ES-I3 (cell line): ENCODE data around the gene FAM98B.

Experiments
- H3K36me3 ChIP-seq: 2 replicates; pipeline ENCODE4 v1.6.1; 2013; ENCODE audit warnings: mild to moderate bottlenecking, low read length, control low read depth, moderate library complexity; ENCODE audit not compliant: insufficient read depth
- H3K4me1 ChIP-seq: 2 replicates; pipeline ENCODE4 v1.6.1; 2013; ENCODE audit warnings: mild to moderate bottlenecking, control low read depth, low read length; ENCODE audit not compliant: insufficient read depth
- H3K9ac ChIP-seq: 2 replicates; pipeline ENCODE4 v1.6.1; 2013; ENCODE audit warnings: low read depth, mild to moderate bottlenecking, low read length, moderate library complexity
- H3K9me3 ChIP-seq: 2 replicates; pipeline ENCODE4 v1.6.1; 2013; ENCODE audit warnings: mild to moderate bottlenecking, low read length, moderate library complexity; ENCODE audit not compliant: control insufficient read depth, insufficient read depth

The FAM98B gene

DNA sequence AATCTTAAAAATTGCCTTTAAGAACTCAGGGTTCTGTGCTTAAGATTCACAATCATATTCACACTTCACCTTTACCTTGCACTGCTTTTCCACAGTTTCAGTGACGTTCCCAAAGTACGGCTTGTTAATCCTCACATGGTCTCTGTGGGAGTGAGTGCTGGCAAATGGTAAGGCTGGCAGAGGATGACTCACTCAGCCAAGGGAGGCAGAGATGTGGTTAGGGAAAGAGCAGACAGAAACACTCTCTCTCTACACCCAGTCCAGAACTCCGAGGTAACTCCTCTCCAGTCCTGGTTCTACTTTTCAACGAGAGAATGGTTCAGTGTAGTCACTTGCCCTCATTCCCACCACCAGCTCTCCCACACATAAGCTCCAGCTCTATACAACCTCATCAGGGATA lies 77.6 kb downstream of the FAM98B start:
- H3K9ac ChIP-seq, result no peak overlapping the region
- no peaks in the 10 kb centered on the region for H3K4me1 ChIP-seq
- H3K36me3 ChIP-seq, result no peaks in the 10 kb centered on the region
- no peaks in the 10 kb centered on the region for H3K9me3 ChIP-seq

DNA sequence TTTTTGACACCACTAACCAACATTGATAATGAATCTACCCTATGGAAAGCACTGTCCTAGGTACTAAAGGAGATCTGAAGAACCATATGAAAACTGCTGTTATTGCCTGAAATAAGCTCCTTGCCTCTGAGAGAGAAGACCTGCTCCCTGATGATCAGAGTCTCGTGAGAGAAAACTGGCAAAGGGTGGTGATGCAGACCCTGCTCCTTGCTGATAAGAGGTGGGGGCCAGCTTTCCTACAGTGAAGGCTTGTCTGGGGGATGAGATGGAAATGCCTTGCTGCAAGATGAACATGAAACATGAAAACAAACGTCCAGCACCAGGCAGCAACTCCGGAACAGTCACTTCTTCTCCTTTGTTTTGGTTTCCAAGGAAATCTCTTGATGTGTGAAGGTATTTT lies 78.8 kb downstream of the FAM98B start:
- H3K36me3 ChIP-seq, result no peaks in the 10 kb centered on the region
- H3K4me1 ChIP-seq, result no peaks in the 10 kb centered on the region
- H3K9me3 ChIP-seq, result no peaks in the 10 kb centered on the region
- H3K9ac ChIP-seq, result no peak overlapping the region

DNA sequence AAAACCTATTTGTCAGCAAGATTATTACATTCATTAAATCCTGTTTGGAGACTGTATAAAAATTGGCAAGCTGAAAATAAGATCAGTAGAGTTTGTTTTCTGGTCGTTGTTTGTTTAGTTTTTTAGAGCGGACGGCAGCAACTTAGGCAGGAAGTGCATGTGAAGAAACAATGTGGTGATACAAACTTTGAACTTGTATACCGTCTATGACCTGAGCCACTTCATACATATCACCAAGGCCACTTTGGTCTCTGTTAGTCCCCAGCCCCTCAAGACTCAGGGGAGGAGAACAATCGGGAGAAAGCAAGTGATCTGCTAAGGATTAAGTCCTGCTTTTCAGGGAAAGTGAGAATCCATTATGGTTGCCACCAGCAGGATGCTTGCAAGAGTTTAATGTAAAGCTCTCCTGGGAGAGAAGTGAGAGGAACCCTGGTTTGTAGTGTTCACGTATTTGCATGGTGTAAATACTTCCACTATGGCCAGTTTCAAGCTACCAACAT lies 79.5 kb downstream of the FAM98B start:
- no peaks in the 10 kb centered on the region for H3K9me3 ChIP-seq
- no peaks in the 10 kb centered on the region for H3K4me1 ChIP-seq
- H3K9ac ChIP-seq, result no peak overlapping the region
- H3K36me3 ChIP-seq, result no peaks in the 10 kb centered on the region

DNA sequence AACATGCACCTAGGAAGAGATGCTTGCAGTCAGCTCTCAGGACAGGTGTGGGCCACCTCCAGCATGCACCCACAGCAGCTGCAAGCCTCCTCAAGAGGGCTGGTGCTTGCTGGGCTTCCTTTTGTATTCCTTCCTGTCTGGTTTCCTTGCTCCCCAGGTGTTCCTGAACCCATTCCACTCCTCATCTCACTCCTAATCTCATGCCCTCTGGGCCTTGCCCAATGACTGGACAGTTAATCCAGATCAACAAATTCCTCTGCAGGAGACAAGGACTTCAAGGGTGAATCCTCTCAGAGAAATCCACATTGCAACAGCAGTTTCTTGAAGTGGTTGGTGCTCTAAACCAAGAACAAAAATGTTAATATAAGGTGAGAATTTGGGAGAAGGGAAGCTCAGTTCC lies 80.0 kb downstream of the FAM98B start:
- Histone ChIP-seq H3K9ac (no peak overlapping the region), H3K4me1 (no peaks in the 10 kb centered on the region), H3K9me3 (no peaks in the 10 kb centered on the region), H3K36me3 (no peaks in the 10 kb centered on the region)

DNA sequence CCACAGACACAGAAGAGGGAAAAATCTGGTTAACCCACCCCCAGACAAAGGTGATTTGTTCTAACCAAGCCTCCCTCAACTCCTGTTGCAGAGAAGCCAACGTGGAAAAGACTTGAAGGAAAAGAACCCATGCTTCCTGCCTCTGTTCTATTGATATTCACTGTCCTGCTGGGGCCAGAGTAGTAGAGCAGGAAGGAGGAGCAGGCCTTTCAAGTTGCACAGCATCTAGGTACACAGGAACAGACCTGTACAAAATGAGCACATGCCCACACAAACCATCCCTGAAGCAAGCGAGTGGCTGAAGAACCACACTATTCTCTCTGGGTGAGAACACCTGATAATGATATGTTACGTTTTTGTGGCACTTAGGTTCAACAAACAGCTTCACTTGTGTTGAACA lies 80.8 kb downstream of the FAM98B start:
- H3K9ac ChIP-seq, result no peak overlapping the region

DNA sequence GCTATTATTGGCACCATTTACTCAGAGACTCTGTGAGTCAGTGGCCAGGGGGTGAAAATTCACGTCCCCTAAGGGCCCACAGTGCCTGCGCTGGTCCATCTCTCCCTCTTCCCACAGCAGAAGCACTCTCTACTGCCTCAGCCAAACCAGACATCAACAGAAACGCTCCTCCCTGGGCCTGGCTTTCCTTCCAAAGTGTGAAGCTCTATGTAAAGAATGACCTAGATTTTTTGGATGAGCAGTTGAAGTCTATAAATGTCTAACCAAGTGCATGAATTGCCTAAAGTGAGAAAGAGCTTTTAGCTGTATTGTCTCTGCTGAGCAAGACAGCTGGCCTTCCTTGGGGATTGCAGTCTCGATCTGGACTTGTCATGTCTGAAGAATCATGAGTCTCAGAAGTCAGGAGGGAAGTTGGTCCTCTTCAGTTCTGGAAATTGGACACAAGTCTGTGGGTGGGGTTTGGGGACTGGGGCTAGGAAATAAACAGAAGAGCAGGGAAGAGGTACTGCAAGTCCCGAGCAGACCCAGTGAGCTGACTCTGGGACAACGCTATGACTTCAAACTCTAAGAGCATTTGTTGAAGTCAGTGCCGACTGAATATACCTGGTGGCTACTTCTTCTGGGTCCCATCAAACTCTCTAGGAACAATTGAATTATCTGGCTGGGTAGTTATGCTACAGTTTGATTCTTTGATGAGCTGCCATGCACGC lies 81.7 kb downstream of the FAM98B start:
- H3K36me3 ChIP-seq, result no peaks in the 10 kb centered on the region
- no peaks in the 10 kb centered on the region for H3K9me3 ChIP-seq
- H3K9ac ChIP-seq, result no peak overlapping the region
- no peaks in the 10 kb centered on the region for H3K4me1 ChIP-seq

More for the DNA sequence above, 80.8 kb downstream of the FAM98B start:
- Histone ChIP-seq H3K4me1 (no peaks in the 10 kb centered on the region), H3K36me3 (no peaks in the 10 kb centered on the region), H3K9me3 (no peaks in the 10 kb centered on the region)

DNA sequence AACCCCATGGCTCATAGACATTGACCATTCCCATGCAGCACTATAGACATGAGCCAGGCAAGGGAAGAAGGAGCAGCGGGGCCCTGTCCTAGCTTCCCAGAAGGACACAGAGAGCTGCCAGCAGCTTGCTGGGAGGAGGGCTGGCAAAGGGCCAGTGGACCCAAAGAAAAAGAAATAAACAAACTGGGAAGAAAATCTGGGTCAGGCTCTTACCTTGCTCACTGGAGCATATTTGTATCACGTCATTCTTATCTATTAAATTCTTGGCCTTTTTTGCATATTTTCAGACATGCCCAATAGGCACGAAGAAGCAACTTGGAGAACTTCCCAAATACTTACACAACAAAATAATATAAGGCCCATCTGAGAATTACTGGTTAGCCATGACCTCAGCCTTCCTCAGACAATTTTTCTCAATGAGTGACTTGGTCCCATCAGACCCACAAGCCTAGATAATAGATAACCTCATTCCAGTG lies 82.3 kb downstream of the FAM98B start:
- H3K4me1 ChIP-seq, result no peaks in the 10 kb centered on the region
- H3K9me3 ChIP-seq, result no peaks in the 10 kb centered on the region
- H3K36me3 ChIP-seq, result no peaks in the 10 kb centered on the region
- H3K9ac ChIP-seq, result no peak overlapping the region
